HepG2 (cell line): ENCODE measurements around the gene AMOTL2.

Source experiments
- KLF12 ChIP-seq: sonication (generic); formaldehyde crosslinking; IDR thresholded peaks from 2 replicates; pipeline ENCODE4 v1.4.0; 2020; ENCODE audit warnings: missing genetic modification reagents, borderline replicate concordance
- ZNF256 ChIP-seq: sonication (generic); formaldehyde crosslinking; conservative IDR thresholded peaks from 2 replicates; pipeline ENCODE4 v1.4.0; 2020; ENCODE audit warnings: missing genetic modification reagents

DNA sequence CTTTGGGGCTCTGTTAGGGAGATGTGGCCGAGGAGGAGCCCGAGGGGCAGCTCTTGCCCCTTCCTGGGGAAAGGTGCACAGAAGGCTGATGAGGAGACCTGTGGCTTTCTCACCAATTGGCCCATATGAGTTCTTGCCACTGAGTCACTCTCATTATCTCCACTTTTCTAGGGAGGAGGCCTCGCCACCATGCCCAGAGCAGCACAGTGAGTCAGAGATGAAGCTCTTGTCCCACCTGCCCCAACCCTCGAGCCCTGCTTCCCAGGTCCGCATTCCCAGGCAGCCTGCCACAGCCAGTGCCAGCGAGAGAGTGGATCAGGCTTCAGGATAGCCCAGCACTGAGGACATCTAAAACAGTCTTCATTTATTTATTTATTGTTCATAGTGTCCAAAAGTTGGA is 53.5 kb downstream of the AMOTL2 start:
- TF ChIP-seq KLF12 (no peak), ZNF256 (CRISPR knock-in tag) (no peak)
